H1 (cell line): Measurements from ENCODE around the gene SPOPL.

ENCODE experiments used
- CHD1 ChIP-seq: IDR thresholded peaks from 2 replicates; pipeline ENCODE4 v1.6.1; 2012; ENCODE audit warnings: low read depth, low read length, improper control_type of control experiment
- NRF1 ChIP-seq: IDR thresholded peaks from 2 replicates; pipeline ENCODE4 v1.6.1; 2011; ENCODE audit warnings: mild to moderate bottlenecking, low read depth, low read length, improper control_type of control experiment
- POLR2A ChIP-seq, 2 experiments: IDR thresholded peaks; 1 replicate in 1 of 2; 2 replicates in 1 of 2; pipeline ENCODE4 v1.6.1; 2011; ENCODE audit warnings: low read depth in 2 of 2, low read length in 2 of 2, mild to moderate bottlenecking in 2 of 2; ENCODE audit errors: control extremely low read depth in 1 of 2
- SUZ12 ChIP-seq: fragments of 200-600 bp; sonication (generic); IDR thresholded peaks from 2 replicates; pipeline ENCODE4 v1.6.1; 2012; ENCODE audit warnings: mild to moderate bottlenecking, inconsistent platforms, low read length, moderate library complexity, mixed read lengths
- TF ChIP-seq, protein P1 (sequence below), 3 experiments: IDR thresholded peaks; 1 replicate in 2 of 3; 2 replicates in 1 of 3; pipeline versions ENCODE4 v1.5.1 to v1.6.1; 2011; ENCODE audit warnings: low read length in 3 of 3, mild to moderate bottlenecking in 3 of 3, inconsistent platforms in 2 of 3, low read depth in 1 of 3, moderate library complexity in 1 of 3; ENCODE audit not compliant: insufficient read depth in 1 of 3; ENCODE audit errors: control extremely low read depth in 1 of 3
- TF ChIP-seq, protein P2 (sequence below): IDR thresholded peaks from 2 replicates; pipeline ENCODE4 v1.6.1; 2011; ENCODE audit warnings: low read length, improper control_type of control experiment

DNA sequence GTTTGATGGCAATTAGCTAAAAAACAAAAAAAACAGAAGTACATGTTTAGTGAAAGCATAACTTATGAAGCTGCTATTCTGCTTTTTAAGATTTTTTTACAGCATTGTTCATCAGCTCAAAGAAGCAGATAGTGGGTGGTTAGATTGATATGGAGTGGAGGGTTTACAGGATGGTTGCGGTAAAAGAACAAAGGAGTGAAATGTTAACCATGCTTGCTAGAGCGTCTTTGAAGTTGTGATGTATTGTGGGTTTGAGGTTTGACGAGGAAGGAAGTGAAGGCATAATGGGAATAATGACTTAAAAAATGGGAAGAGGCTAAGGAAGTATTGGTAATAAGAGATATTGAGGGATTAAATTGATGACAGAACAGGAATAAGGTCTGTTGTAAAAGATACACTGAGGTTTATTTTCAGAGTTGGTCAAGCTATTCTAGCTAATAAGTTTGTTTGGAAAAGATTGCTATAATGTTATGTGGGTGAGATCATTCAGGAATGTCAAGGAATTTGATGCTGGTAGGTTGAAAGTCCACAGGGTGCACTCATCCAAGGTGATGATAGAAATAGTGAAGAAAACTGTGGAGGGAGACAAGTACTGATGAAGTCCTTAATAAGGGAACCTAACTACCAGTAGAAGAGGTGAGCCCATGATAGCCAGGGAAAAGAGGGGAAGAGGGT, 14.6 kb downstream of the SPOPL start:
- no peak for TF ChIP-seq SUZ12
- no peak for TF ChIP-seq CHD1
- TF ChIP-seq, protein P1, sequence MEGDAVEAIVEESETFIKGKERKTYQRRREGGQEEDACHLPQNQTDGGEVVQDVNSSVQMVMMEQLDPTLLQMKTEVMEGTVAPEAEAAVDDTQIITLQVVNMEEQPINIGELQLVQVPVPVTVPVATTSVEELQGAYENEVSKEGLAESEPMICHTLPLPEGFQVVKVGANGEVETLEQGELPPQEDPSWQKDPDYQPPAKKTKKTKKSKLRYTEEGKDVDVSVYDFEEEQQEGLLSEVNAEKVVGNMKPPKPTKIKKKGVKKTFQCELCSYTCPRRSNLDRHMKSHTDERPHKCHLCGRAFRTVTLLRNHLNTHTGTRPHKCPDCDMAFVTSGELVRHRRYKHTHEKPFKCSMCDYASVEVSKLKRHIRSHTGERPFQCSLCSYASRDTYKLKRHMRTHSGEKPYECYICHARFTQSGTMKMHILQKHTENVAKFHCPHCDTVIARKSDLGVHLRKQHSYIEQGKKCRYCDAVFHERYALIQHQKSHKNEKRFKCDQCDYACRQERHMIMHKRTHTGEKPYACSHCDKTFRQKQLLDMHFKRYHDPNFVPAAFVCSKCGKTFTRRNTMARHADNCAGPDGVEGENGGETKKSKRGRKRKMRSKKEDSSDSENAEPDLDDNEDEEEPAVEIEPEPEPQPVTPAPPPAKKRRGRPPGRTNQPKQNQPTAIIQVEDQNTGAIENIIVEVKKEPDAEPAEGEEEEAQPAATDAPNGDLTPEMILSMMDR (IDR thresholded peaks at IDR 0.05; ENCODE audit: control extremely low read depth in 1 of 3, insufficient read depth in 1 of 3, low read depth in 1 of 3, low read length in 3 of 3): no peak
- TF ChIP-seq POLR2A (IDR thresholded peaks at IDR 0.05; ENCODE audit: control extremely low read depth in 1 of 2, low read depth in 2 of 2, low read length in 2 of 2): no peak
- TF ChIP-seq NRF1: no peak
- TF ChIP-seq, protein P2, sequence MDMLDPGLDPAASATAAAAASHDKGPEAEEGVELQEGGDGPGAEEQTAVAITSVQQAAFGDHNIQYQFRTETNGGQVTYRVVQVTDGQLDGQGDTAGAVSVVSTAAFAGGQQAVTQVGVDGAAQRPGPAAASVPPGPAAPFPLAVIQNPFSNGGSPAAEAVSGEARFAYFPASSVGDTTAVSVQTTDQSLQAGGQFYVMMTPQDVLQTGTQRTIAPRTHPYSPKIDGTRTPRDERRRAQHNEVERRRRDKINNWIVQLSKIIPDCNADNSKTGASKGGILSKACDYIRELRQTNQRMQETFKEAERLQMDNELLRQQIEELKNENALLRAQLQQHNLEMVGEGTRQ: no peak
